OCI-LY1 (cell line): ENCODE data around the gene TPCN2.

Source experiments
- H2AFZ ChIP-seq: fragments of 200-600 bp; sonication (generic), shearing (Covaris generic); 2 replicates; pipeline ENCODE4 v1.6.0; 2014; ENCODE audit warnings: antibody characterized with exemption, mild to moderate bottlenecking, low read length
- H3F3A ChIP-seq: fragments of 200-600 bp; sonication (generic), shearing (Covaris generic); 2 replicates; pipeline ENCODE4 v1.6.0; 2014; ENCODE audit warnings: mild to moderate bottlenecking, antibody characterized with exemption, low read length, moderate library complexity; ENCODE audit not compliant: insufficient read depth
- H3K27ac ChIP-seq: fragments of 200-600 bp; sonication (generic); 2 replicates; pipeline ENCODE4 v1.5.1; 2014; ENCODE audit warnings: low read length, mixed run types, mild to moderate bottlenecking, low read depth; ENCODE audit not compliant: poor library complexity, severe bottlenecking
- H3K27me3 ChIP-seq: fragments of 200-600 bp; sonication (generic); 2 replicates; pipeline ENCODE4 v1.6.0; 2014; ENCODE audit warnings: antibody characterized with exemption, mild to moderate bottlenecking, low read length, moderate library complexity; ENCODE audit not compliant: insufficient read depth
- H3K36me3 ChIP-seq: fragments of 200-600 bp; sonication (generic); 2 replicates; pipeline ENCODE4 v1.6.1; 2014; ENCODE audit warnings: mild to moderate bottlenecking, antibody characterized with exemption, low read length, moderate library complexity, mixed read lengths; ENCODE audit not compliant: insufficient read depth
- H3K4me1 ChIP-seq: fragments of 200-600 bp; sonication (generic); 2 replicates; pipeline ENCODE4 v1.5.1; 2014; ENCODE audit warnings: mild to moderate bottlenecking, low read length, moderate library complexity; ENCODE audit not compliant: insufficient read depth, severe bottlenecking
- H3K4me2 ChIP-seq: fragments of 200-600 bp; sonication (generic), shearing (Covaris generic); 2 replicates; pipeline ENCODE4 v1.6.1; 2014; ENCODE audit warnings: low read length
- H3K4me3 ChIP-seq: fragments of 200-600 bp; sonication (generic); 2 replicates; pipeline ENCODE4 v1.5.1; 2014; ENCODE audit warnings: low read length, low read depth, mild to moderate bottlenecking, mixed read lengths; ENCODE audit not compliant: poor library complexity, severe bottlenecking
- H3K79me2 ChIP-seq: fragments of 200-600 bp; shearing (Covaris generic); 2 replicates; pipeline ENCODE4 v1.6.1; 2016; ENCODE audit warnings: mixed run types, low read length, mixed read lengths; ENCODE audit not compliant: insufficient read depth
- H3K9ac ChIP-seq: fragments of 200-600 bp; sonication (generic), shearing (Covaris generic); 2 replicates; pipeline ENCODE4 v1.6.1; 2014; ENCODE audit warnings: mild to moderate bottlenecking, low read length, mixed read lengths
- H3K9me2 ChIP-seq: fragments of 200-600 bp; sonication (generic), shearing (Covaris generic); 2 replicates; pipeline ENCODE4 v1.6.1; 2014; ENCODE audit warnings: low read depth, mild to moderate bottlenecking, low read length, mixed read lengths
- H3K9me3 ChIP-seq: fragments of 200-600 bp; shearing (Covaris generic); 2 replicates; pipeline ENCODE4 v1.6.1; 2014; ENCODE audit warnings: low read length, mixed read lengths
- H4K20me1 ChIP-seq: fragments of 200-600 bp; sonication (generic), shearing (Covaris generic); 2 replicates; pipeline ENCODE4 v1.6.0; 2016; ENCODE audit warnings: mild to moderate bottlenecking, low read length; ENCODE audit not compliant: insufficient read depth
- CTCF ChIP-seq: fragments of 200-600 bp; sonication (generic), shearing (Covaris generic); IDR thresholded peaks from 2 replicates; pipeline ENCODE4 v1.5.1; 2017; ENCODE audit warnings: mild to moderate bottlenecking, antibody characterized with exemption, low read length, moderate library complexity, mixed read lengths
- EZH2 ChIP-seq: fragments of 200-600 bp; sonication (generic), shearing (Covaris generic); IDR thresholded peaks from 2 replicates; pipeline ENCODE4 v1.8.0; 2017; ENCODE audit warnings: borderline replicate concordance, mixed run types, mild to moderate bottlenecking, antibody characterized with exemption, low read length, moderate library complexity, mixed read lengths

TPCN2 gene

GRCh38 chr11:69037544-69037943 lies 11.2 kb upstream of the TPCN2 start:
- H2AFZ ChIP-seq, result no peak overlapping the region
- H4K20me1 ChIP-seq, result no peaks in the 10 kb centered on the region
- no peaks in the 10 kb centered on the region for H3K4me1 ChIP-seq
- H3K4me2 ChIP-seq, result no peak overlapping the region
- H3K9ac ChIP-seq, result no peak overlapping the region
- H3K79me2 ChIP-seq, result no peaks in the 10 kb centered on the region
- no peak overlapping the region for H3K27ac ChIP-seq
- no peaks in the 10 kb centered on the region for H3K9me3 ChIP-seq
- H3K9me2 ChIP-seq, result no peaks in the 10 kb centered on the region
- H3F3A ChIP-seq, result no peaks in the 10 kb centered on the region
- no peaks in the 10 kb centered on the region for H3K36me3 ChIP-seq
- no peaks in the 10 kb centered on the region for H3K27me3 ChIP-seq
- TF ChIP-seq EZH2 (no peak), CTCF (no peak)
- H3K4me3 ChIP-seq, result no peak overlapping the region

- Histone ChIP-seq H3K9me2 (no peaks in the 10 kb centered on the region), H3K27ac (no peak overlapping the region), H3K9me3 (no peaks in the 10 kb centered on the region), H3F3A (no peaks in the 10 kb centered on the region), H3K79me2 (no peaks in the 10 kb centered on the region), H3K4me2 (no peak overlapping the region), H3K4me1 (no peaks in the 10 kb centered on the region), H3K9ac (no peak overlapping the region), H3K36me3 (no peaks in the 10 kb centered on the region), H3K27me3 (no peaks in the 10 kb centered on the region), H3K4me3 (no peak overlapping the region), H4K20me1 (no peaks in the 10 kb centered on the region), H2AFZ (no peak overlapping the region)
- TF ChIP-seq EZH2 (no peak), CTCF (no peak)
These were observed 9.2 kb upstream of the TPCN2 start for GRCh38 chr11:69039501-69039900.

- no peak overlapping the region for H3K27ac ChIP-seq
- H3K79me2 ChIP-seq, result no peaks in the 10 kb centered on the region
- H2AFZ ChIP-seq, result no peak overlapping the region
- no peaks in the 10 kb centered on the region for H3K36me3 ChIP-seq
- no peaks in the 10 kb centered on the region for H3K9me2 ChIP-seq
- H3K4me2 ChIP-seq, result no peak overlapping the region
- no peaks in the 10 kb centered on the region for H3K27me3 ChIP-seq
- H3K4me3 ChIP-seq, result no peak overlapping the region
- H3K9me3 ChIP-seq, result no peaks in the 10 kb centered on the region
- TF ChIP-seq CTCF (no peak), EZH2 (no peak)
- no peak overlapping the region for H3K9ac ChIP-seq
- H4K20me1 ChIP-seq, result no peaks in the 10 kb centered on the region
- no peaks in the 10 kb centered on the region for H3F3A ChIP-seq
- no peaks in the 10 kb centered on the region for H3K4me1 ChIP-seq
These were observed 8.7 kb upstream of the TPCN2 start for GRCh38 chr11:69040051-69040450.
